Esophagus muscularis mucosa (tissue), 4 donors: ENCODE data around the gene C17orf107.

Source experiments
- EP300 ChIP-seq: sonication (generic); formaldehyde crosslinking; IDR thresholded peaks from one replicate; pipeline ENCODE4 v1.6.1; 2017; ENCODE audit warnings: antibody characterized with exemption
- POLR2A ChIP-seq: fragments of 450-650 bp; IDR thresholded peaks from one replicate; pipeline ENCODE4 v1.6.1; 2017; ENCODE audit warnings: antibody characterized with exemption, moderate library complexity, mild to moderate bottlenecking, low read depth
- POLR2AphosphoS5 ChIP-seq, 2 donors: sonication (generic); formaldehyde crosslinking; IDR thresholded peaks; one replicate each; pipeline ENCODE4 v1.6.1; 2017; ENCODE audit warnings: antibody characterized with exemption in 2 of 2
- TF ChIP-seq, protein P1 (sequence below), 3 experiments: fragments of 200-600 bp in 2 of 3; fragments of 450-650 bp in 1 of 3; sonication (generic) in 2 of 3; IDR thresholded peaks; one replicate each; pipeline ENCODE4 v1.5.1; 2017 to 2019; ENCODE audit warnings: antibody characterized with exemption in 3 of 3, mild to moderate bottlenecking in 2 of 3, moderate library complexity in 1 of 3

DNA sequence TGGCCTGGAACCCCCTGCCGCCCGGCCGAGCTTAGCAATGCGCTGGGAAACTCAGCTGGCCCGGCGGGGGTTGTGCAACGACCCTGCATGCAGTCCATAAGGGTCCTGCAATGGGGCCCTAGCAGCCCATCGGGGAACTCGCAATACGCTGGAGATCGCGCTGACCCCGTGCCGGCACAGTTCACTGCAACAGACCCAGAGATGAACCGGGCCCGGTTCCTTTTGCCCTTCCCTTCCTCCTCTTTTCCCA, 40.1 kb downstream of the C17orf107 start:
- TF ChIP-seq, protein P1, sequence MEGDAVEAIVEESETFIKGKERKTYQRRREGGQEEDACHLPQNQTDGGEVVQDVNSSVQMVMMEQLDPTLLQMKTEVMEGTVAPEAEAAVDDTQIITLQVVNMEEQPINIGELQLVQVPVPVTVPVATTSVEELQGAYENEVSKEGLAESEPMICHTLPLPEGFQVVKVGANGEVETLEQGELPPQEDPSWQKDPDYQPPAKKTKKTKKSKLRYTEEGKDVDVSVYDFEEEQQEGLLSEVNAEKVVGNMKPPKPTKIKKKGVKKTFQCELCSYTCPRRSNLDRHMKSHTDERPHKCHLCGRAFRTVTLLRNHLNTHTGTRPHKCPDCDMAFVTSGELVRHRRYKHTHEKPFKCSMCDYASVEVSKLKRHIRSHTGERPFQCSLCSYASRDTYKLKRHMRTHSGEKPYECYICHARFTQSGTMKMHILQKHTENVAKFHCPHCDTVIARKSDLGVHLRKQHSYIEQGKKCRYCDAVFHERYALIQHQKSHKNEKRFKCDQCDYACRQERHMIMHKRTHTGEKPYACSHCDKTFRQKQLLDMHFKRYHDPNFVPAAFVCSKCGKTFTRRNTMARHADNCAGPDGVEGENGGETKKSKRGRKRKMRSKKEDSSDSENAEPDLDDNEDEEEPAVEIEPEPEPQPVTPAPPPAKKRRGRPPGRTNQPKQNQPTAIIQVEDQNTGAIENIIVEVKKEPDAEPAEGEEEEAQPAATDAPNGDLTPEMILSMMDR (IDR thresholded peaks at IDR 0.05) = no peak
- TF ChIP-seq POLR2A = no peak
- no peak for TF ChIP-seq EP300
- TF ChIP-seq POLR2AphosphoS5 (IDR thresholded peaks at IDR 0.05) = no peak
